Dedifferentiated amniotic fluid mesenchymal stem cell (primary cell): ENCODE data around the gene DSCAM.

Source experiments
- DNase-seq: peaks from one replicate; pipeline ENCODE4 v3.0.0-alpha.2; 2016; ENCODE audit errors: extremely low spot score

The DSCAM gene

DNA sequence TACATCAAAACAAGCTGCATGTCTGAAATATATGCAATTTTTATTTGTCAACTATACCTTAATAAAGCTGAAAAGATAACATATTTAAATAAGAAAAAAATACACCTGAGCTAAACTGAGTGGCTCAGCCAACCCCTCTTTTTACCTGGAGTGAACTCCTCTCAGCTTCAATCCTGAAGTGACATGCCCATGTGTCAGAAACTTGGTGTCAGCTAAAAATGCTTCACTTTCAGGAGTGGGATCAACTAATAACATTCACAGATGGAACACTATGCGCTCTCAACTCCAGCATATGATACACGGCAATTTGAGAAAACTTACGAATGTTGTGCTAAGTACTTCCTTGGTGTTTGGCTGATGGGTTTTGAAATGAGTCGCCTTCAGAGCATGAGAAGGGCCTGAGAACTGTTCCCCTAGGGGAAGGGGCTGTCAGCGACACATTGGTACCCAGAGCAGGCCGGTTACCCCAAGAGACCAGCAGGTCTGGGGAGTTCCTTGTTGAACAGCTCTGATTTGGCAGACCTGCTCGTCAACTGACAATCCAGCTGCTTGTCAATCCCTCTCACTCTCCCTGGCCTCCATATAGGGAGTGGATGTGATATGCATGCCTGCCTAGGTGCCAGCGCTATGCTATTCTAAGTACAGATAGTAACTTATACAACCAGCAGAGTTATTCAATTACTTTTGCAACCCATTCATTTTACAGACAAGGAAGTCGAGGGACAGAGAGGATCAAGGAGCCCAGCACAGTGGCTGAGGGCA, 712.0 kb downstream of the DSCAM start:
- DNase-seq = no peak

DNA sequence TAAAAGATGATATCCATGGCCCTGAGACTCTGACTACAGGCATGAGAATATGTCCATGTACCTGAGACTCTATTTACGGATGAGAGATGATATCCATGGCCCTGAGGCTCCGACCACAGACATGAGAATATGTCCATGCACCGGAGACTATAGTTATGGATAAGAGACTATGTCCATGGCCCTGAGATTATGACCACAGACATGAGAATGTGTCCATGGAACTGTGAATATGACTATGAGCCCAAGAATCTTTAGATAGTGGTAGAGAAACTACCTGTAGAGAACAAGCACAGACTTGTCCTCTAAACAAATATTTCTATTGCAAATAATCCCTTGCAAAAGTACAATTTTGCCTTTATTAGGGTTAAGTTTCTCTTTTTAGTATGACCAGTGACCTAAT, 716.5 kb downstream of the DSCAM start:
- DNase-seq = no peak

DNA sequence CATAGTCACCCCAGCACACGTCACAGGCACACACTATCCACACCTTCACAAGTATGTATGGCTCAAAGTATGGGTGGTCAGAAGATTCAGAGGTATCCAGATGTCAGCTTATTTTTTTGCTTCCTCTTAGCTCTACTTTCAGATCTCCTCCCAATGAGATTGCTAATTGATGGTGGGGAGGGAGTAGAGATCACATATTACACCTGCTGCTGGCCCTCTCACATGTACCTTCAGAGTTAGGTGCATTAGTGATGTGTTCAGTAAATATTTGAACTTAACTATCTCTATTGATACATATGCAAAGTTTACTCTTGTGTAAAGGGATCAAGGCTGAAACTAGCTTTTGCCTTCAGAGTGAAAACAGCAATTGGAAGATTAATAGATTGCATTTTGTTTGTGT, 717.1 kb downstream of the DSCAM start:
- DNase-seq = no peak

DNA sequence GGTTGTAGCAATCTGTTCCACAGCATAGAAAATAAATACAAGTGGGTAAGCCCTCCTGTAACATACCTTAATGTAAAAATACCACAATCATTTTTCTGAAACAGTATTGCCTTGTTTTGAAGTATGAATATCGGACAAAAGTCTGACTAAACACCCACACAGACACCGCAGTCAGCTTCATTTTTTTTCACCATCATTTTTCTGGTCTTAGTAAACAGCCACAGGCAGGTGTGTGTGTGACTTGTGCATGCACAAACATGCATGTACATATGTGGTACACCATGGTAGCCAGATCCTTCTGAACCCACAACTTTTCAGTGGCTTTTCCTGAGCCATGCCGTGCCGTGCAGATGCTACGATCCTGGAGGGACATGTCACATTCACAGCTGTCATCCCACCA, 718.1 kb downstream of the DSCAM start:
- DNase-seq = no peak

DNA sequence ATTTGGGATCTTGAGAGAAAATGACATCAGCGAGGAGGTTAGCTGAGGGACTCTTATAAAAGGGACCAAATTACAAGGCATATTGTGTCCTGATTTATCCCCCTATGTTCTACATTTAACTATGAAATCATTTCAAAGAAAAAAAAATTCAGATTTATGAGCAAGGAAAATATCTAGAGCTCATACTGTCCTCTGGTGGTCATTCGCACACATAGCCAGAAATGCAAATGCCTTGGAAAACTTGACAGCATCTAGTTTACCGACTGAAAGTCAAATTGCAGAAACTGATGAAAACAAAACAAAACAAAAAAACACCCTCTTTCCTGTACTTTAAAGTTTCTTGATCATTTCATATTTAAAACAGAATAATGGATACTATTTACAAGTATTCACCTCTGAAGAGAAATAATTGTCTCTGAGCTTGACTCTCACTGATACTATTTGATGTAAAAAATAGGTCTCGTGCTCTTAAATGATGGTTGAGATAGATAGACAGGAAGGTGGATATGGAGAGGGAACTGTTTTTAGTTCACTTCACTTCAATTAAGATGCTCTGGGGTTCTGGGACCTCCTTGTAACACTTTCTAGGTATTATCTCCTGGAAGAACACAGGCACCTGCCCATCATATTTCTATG, 725.9 kb downstream of the DSCAM start:
- DNase-seq = peak; percentile 44

DNA sequence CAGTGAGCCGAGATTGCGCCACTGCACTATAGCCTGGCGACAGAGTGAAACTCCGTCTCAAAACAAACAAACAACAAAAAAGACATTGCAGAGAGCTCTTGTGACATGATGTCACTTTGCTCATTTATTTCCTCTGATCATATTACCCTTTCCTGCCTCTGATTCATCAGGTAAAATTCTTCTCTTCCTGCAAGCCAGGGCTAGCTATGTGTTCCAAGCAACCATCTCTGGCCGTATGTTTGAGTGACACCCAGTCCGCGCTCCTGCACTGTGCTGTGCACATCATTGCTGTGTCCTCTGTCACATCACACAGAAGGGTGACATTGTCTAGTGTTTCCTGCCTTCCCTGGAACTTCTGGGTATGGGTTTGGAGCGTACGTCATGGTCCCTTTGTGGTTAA, 728.4 kb downstream of the DSCAM start:
- no peak for DNase-seq

DNA sequence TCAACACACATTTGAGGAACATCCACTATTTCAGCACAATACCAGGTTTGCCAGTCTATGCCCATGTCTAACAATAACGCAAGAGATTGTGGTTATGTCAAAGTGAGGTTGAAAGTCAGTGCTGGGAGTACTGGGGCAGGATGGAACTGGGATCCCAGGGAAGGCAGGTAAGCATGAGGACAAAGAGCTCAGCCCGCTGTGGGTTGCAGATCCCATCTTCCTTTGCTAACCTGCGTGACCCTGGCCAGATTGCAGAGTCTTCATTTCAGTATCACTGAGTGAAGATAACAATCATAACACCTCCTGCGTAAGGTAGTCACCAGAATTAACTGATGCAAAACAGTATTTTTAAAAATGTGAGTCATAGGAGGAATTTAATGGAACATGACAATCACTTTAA, 729.7 kb downstream of the DSCAM start:
- no peak for DNase-seq

DNA sequence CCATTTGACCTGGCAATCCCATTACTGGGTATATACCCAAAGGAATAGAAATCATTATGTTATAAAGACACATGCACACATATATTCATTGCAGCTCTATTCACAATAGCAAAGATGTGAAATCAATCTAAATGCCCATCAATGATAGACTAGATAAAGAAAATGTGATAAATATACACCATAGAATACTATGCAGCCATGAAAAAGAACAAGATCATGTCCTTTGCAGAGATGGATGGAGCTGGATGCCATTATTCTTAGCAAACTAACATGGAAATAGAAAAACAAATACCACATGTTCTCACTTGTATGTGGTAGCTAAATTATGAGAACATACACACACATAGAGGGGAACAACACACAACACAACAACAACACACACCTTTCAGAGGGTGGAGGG, 731.2 kb downstream of the DSCAM start:
- DNase-seq = no peak

DNA sequence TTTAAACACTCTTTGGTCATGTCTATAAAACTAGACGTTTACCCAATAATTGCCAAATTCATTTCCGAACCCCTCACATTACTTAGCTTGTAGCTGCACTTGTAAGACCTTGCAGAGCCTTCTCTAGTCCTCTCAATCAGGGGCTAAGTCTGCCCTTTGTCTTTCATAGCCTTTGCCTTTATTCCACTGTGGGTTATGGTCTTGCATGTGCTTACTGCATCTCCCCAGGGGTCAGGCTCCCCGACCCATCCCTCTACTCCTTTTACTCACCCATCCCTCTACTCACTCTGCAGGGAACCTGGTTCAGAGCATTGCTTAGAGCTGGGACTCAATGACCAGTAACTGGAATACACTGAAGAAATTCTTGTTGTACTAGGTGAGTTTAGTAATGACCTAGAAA, 744.3 kb downstream of the DSCAM start:
- no peak for DNase-seq

DNA sequence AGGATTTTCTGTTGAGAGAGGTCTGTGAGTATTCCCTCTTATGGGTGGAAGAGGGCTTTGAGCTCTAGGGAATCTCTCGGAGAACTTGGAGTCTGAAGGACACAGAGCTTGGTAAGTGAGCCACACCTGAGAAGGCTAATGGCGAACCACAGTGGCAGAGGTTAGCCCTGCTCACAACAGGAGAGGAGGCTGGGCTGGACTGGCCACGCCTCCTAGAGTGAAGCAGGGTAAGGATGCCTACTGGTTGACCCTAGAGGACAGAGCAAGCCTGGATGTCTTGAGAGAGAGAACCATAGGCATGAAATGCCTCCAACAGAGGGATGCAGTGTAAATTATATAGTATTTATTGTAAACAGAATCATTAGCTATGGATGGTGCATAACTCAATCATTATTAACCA, 747.1 kb downstream of the DSCAM start:
- DNase-seq = no peak

DNA sequence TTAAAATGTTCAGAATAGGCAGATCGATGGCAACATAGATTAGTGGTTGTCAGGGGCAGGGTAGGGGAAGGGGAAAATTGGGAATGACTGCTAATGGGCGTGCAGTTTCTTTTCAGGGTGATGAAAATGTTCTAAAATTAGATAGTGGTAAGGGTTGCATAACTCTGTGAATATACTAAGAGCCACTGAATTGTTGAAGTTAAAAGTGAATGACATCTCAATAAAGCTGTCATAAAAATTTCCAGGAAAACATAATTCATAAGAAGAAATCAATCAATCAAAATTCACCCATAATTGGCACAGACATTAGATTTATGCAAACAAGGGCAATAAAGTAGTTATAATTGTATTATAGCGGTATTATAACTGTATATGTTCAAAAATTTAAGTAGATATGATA, 751.5 kb downstream of the DSCAM start:
- no peak for DNase-seq

DNA sequence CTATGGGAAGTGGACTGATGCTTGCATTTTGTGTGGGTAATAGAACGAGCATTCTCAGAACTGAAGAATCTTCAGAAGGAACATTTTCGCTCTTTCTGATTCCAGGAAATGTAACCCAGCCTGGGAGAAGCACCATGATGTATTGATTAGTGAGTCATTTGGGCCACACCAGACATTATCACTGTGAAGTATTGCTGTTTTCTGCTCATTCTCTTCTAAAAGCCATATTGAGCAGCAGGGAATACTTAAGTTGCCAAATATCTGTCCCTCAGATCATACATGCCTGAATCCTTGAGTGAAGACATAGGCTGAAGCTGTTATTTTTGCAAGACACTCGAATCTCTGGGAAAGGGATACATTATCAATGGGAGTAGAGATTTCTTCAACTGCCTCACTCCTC, 766.6 kb downstream of the DSCAM start:
- no peak for DNase-seq

DNA sequence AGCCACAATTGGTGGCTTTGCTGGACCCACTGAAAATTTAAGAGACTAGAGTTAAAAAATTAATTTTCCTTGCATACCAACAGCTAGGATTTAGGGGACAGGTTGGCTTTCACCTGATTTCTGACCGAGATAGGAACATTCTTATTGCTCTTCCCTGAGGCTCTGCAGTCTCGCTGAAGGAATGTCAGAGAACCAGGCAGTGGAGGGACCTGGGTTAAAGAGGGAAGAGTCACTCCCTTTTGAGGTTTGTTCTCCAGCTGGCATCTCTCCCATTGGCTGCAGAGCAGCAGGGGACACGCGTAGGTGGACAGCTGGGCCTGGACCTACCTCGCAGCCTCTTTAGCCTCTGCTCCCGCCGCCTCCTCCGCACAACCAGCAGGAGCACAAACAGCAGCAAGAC, 772.2 kb downstream of the DSCAM start:
- DNase-seq = no peak

DNA sequence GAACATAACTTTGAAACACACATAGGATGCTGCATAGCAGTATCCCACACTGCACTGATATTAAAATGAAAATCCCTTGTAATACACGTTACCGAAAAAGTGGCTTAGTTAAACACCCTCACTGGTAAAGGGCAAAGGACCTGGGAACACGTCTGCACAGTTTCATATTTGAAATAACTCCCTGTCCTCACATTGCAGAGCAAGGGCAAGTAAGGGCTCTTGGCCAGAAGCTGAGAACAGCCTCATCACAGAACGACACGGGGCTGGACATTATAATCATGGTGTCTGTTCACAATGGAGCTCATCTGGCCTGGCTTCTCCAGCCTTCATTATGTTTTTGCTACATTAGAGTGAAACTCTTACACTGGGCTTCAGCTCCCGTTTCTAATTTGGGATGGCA, 772.8 kb downstream of the DSCAM start:
- no peak for DNase-seq

DNA sequence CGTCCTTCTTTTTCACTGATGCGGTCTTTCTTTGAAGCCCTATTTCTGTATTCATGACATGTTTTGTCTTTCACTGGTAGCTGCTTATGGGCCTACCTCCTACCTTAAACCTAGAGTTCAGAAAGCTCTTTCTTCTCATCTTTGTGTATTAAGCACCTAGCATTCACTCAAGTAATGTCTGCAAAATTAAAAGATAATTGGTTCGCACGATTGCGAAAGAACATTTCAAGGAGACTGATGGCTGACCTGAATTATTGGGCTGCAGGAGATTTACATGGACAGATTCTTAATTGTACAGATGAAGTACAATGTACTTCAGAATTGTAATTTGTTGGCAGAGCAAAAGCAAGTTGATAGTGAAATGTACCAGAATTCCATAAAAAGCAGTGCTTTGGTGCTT, 773.3 kb downstream of the DSCAM start:
- no peak for DNase-seq

DNA sequence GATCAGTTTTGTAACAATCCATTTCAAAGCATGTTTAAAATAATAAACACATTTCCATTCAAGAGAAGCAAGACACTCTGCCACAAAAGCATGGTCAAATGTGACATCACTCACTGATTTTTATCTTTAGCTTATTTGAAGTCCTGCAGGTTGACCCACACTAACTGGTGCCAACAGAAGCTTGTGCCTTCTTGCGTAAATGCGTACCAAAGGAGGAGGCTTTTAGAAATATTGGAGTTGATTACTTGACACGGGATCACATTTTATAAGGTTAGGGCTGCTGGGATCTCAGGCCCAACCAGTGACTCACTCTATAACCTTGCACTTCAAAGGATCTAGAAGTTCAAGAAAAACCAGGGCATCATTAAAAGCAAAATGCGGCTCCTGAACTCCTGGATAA, 776.1 kb downstream of the DSCAM start:
- no peak for DNase-seq

DNA sequence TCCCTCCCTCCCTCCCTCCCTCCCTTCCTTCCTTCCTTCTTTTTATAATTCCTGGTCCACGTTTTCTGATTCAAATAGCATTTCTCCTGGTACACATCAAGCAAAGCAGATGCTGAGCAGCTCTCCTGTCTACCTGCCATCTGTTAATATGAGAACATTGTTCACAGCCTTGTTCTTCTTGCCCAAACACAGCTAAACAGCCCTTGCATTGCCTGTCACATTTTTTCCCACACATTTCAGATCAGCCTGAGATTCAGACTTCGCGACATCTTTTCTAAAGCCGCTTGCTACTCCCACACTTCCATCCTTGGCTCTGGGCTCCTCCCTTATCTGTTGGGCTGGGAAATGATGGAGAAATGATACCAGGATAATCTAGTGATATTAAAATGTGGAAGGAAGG, 779.2 kb downstream of the DSCAM start:
- no peak for DNase-seq

DNA sequence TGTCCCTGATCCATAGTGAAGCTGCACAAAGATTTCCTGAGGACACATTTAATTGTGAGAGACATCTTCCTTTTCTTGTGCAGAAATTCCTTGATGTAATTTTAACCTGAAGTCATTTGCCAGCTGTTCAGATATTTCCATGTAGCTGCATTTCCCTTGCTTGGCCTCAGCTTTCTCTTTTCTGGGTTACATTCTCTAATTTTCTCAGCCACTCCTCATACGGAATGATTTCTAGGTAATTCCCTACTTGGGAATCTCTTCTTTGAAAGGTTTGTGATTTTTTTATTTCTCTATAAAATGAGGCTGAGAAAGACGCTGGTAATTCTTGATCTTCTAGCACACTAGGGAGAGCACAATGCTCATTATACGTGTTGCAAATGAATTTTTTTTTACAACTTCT, 780.7 kb downstream of the DSCAM start:
- no peak for DNase-seq

DNA sequence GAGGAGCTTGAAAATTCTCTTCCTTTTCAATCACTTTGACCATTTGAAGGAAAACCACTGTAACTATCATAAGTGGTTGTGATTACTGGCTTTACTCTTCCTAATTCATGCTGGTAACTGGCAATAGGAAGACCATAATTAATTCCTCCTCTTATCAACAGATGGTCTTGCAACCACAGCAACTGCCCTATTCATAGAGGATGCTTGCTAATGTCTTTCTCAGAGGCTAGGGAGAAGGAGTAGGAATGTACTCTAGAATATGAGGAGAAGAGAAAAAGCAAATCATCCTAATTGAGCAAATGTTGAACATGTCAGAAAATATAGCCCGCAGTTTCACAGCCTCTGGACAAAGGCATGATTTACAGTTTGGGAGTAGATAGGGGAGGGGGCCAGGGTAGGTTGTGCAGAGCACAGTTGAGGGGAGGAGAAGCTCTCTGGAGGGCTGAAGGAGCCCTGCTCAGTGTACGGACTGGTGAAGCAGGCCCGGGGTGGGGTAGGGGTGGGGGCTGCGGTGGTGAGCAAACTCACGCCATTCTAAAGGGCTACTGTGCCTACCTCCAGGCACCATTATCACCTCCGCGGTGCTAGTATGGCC, 786.8 kb downstream of the DSCAM start:
- DNase-seq = no peak

DNA sequence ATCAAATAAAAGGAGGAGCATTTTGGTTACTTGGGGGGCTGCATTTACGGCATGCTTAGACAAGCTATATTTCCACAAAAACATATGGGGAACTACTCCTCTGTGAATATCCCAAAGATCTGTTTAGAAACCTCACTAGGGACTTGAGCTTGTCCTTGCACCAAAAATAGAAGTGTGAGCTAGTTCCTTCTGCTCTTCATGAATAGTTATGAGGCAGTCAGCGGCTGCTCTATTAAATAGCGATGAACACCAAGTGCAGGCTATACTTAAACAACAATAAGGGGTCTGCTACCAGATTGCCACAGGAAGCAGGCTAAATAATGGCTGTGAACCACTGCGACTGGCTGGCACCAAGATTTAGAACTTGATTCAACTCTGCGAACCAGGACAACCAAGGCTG, 789.6 kb downstream of the DSCAM start:
- DNase-seq = no peak

DNA sequence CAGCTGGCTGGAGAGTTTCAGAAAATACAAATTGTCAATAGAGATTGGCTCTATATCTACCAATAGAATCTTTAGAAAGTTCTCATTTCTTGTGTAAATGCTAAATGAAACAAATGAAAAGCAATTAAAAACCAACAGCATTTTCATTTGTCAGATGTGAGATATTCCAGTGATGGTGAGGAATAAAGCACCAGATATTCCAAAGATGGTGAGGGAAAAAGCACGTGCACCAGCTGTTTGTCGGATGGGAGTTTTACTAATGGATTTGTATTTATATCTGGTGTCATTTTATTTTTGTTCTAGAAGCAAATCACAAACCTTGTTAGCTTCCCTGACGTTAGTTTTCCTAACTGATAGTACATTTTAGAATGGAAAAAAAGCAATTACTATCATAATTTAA, 790.9 kb downstream of the DSCAM start:
- no peak for DNase-seq

DNA sequence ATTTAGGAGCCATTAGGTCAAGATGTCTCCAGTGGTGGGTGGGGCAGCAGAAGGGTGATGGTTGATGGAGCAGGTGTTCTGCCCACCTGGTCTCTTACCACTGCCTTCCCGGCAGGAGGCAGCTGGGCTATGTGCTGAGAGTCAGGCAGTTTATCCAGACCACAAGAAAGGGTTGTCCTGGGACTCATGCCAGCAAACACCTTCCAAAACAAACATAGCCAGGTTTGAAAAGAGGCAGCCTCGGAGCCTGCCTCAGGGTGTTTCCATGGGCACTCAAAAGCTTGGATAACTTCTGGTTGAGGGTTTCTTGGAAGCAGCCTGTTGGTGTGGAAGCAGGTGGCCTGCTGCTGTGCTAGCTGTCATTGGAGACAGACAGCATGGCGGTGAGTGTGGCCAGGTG, 792.6 kb downstream of the DSCAM start:
- DNase-seq = no peak

DNA sequence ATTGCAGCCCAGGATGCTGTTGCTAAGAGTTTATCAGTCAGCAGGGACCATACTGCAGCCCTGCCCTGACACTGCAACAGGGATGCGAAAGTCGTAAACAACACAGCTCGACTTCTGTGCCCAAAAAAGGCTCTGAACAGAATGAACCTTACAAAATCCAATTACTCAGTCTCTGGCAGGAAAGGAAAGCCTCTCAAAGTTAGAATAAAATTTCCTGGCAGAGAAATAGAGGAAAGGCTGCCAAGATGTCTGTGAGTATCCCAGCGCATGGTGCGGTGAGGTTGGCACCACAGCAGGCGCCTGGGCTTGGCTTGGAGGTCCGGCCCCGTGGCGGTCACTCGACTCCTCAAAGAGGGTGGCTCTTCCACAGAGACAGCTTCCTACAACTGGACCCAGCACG, 794.0 kb downstream of the DSCAM start:
- no peak for DNase-seq

DNA sequence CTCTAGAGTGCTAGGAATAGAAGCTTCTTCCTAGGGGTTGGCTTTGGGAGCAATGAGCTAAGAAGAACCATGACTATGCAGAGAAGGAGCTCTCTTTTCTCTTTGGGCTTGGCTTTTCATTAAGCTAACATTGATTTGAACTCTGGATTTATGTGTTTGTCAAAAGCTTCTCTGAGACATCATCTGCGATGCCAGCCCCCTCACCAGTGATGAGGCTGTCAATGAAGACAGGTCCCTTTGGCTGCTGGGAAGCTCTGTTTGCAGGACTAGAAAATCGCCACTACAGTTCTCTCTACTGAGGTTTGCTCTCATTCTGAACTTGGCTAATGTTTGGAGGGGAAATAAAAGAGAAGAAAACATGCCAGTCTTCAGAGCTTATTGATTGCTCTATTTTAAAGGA, 794.7 kb downstream of the DSCAM start:
- no peak for DNase-seq
